Endothelial cell of umbilical vein (primary cell): Measurements from ENCODE around the gene PPP4R4. TPM values are rescaled to one million over a fixed set of nuclear protein-coding genes. Genes with fewer than 3 reads are reported as not detected.

Experiments used
- BruUV-seq: library from RNA; stranded (reverse); fragments of 400-500 nt; replicated peaks from 2 replicates; lab custom pipeline; 2021; lab: Mats Ljungman, UMichigan
- CTCF ChIA-PET: fragments of 300-600, 350-600 bp; sonication (Branson Sonifier 250); formaldehyde crosslinking; loops from one replicate; lab custom pipeline; 2021; ENCODE audit warnings: antibody characterized with exemption, inconsistent platforms; lab: Charles Lee
- POLR2A ChIA-PET: fragments of 300-600, 350-600 bp; sonication (Branson Sonifier 250); formaldehyde crosslinking; loops from one replicate; lab custom pipeline; 2021; ENCODE audit warnings: antibody characterized with exemption, inconsistent platforms; lab: Charles Lee
- DNase-seq: peaks from one replicate; pipeline ENCODE4 v3.0.0-alpha.2; 2011; ENCODE audit warnings: low read depth, low spot score
- FAIRE-seq: peaks from 2 replicates; lab custom pipeline; 2011; peaks lifted over from hg19 to GRCh38; lab: Jason Lieb, UNC
- H2AFZ ChIP-seq: 2 replicates; pipeline ENCODE4 v1.6.0; 2012; ENCODE audit warnings: low read depth, low read length, control low read depth, inconsistent platforms
- H3K27ac ChIP-seq: 2 replicates; pipeline ENCODE4 v1.5.1; 2011; ENCODE audit warnings: low read depth, mild to moderate bottlenecking, control low read depth, low read length, moderate library complexity; ENCODE audit not compliant: insufficient read depth
- H3K27me3 ChIP-seq, 2 experiments: 2 replicates each; pipeline versions ENCODE4 v1.6.0 to v1.6.1; 2011; ENCODE audit warnings: low read length in 2 of 2, mixed read lengths in 1 of 2; ENCODE audit not compliant: control insufficient read depth in 2 of 2, insufficient read depth in 2 of 2
- H3K36me3 ChIP-seq, 2 experiments: 2 replicates in 1 of 2; 3 replicates in 1 of 2; pipeline ENCODE4 v1.5.1; 2011; ENCODE audit warnings: low read length in 2 of 2, mild to moderate bottlenecking in 1 of 2, moderate library complexity in 1 of 2; ENCODE audit not compliant: control insufficient read depth in 2 of 2, insufficient read depth in 2 of 2; ENCODE audit errors: extremely low read depth in 1 of 2
- H3K4me1 ChIP-seq: 3 replicates; pipeline ENCODE4 v1.5.1; 2011; ENCODE audit warnings: mild to moderate bottlenecking, low read length; ENCODE audit not compliant: control insufficient read depth, insufficient read depth; ENCODE audit errors: extremely low read depth
- H3K4me2 ChIP-seq: 2 replicates; pipeline ENCODE4 v1.6.1; 2011; ENCODE audit warnings: low read length, control low read depth, mixed read lengths; ENCODE audit not compliant: insufficient read depth
- H3K4me3 ChIP-seq, 3 experiments: fragments of 200-600 bp in 1 of 3; sonication (generic), shearing (Covaris generic) in 1 of 3; replicated peaks in 1 of 3; 2 replicates each; pipeline ENCODE4 v1.5.1; 2011 to 2016; ENCODE audit warnings: control low read depth in 3 of 3, low read length in 3 of 3, mild to moderate bottlenecking in 2 of 3, inconsistent platforms in 1 of 3, low read depth in 1 of 3, moderate library complexity in 1 of 3; ENCODE audit not compliant: insufficient read depth in 1 of 3
- H3K79me2 ChIP-seq: 2 replicates; pipeline ENCODE4 v1.6.0; 2012; ENCODE audit warnings: low read length, inconsistent platforms; ENCODE audit not compliant: control insufficient read depth, insufficient read depth
- H3K9ac ChIP-seq: replicated peaks from 2 replicates; pipeline ENCODE3; 2011; ENCODE audit warnings: low read length, control low read depth; ENCODE audit not compliant: insufficient read depth; ENCODE audit errors: extremely low read depth
- H3K9me1 ChIP-seq: replicated peaks from 3 replicates; pipeline ENCODE4 v1.6.0; 2011; ENCODE audit warnings: mild to moderate bottlenecking, low read length; ENCODE audit not compliant: control insufficient read depth, insufficient read depth; ENCODE audit errors: extremely low read depth
- H3K9me3 ChIP-seq: replicated peaks from 2 replicates; pipeline ENCODE4 v1.5.1; 2012; ENCODE audit warnings: low read length, inconsistent platforms; ENCODE audit not compliant: control insufficient read depth, insufficient read depth
- H4K20me1 ChIP-seq: replicated peaks from 2 replicates; pipeline ENCODE3; 2011; ENCODE audit warnings: mild to moderate bottlenecking, low read length; ENCODE audit not compliant: control insufficient read depth, insufficient read depth; ENCODE audit errors: extremely low read depth
- FOS ChIP-seq: IDR thresholded peaks from 2 replicates; pipeline ENCODE4 v1.6.1; 2011; ENCODE audit warnings: mild to moderate bottlenecking, low read length, moderate library complexity, borderline replicate concordance; ENCODE audit not compliant: insufficient read depth
- GATA2 ChIP-seq: IDR thresholded peaks from 2 replicates; pipeline ENCODE4 v1.7.0; 2011; ENCODE audit warnings: low read depth, mild to moderate bottlenecking, moderate library complexity, mixed read lengths, low read length; ENCODE audit not compliant: insufficient read length, insufficient read depth
- JUN ChIP-seq: IDR thresholded peaks from 2 replicates; pipeline ENCODE4 v1.6.1; 2011; ENCODE audit warnings: borderline replicate concordance, low read depth; ENCODE audit not compliant: insufficient read length, insufficient read depth
- POLR2A ChIP-seq: IDR thresholded peaks from 2 replicates; pipeline ENCODE4 v1.6.1; 2012; ENCODE audit warnings: low read depth, mild to moderate bottlenecking, control low read depth, low read length
- dilution Hi-C: fragments of 300-500 bp; cut with MboI; formaldehyde crosslinking; loops from one replicate; pipeline ENCODE4 v1.15.0; 2019; ENCODE audit warnings: low sequenced_read_pairs; ENCODE audit not compliant: extremely low pct_ligation_motif_present
- intact Hi-C: fragments of 100-400 bp; cut with micrococcal nuclease; formaldehyde crosslinking; loops from one replicate; pipeline ENCODE4 v1.10.0; 2022
- polyA plus RNA-seq, 4 experiments: library from polyadenylated mRNA; depleted of rRNA in 3 of 4; stranded (reverse) in 3 of 4; unstranded in 1 of 4; fragments of >200 nt; gene quantifications; 2 replicates each; pipeline versions ENCODE4 v1.2.1 to v1.2.3, GENCODE V29; 2011 to 2012; ENCODE audit warnings: missing spikeins in 1 of 4
- total RNA-seq: library from RNA; stranded (reverse); gene quantifications from 2 replicates; pipeline ENCODE4 v1.2.3, GENCODE V29; 2021
- TF ChIP-seq, protein P1 (sequence below): IDR thresholded peaks from 2 replicates; pipeline ENCODE4 v1.6.1; 2011; ENCODE audit not compliant: insufficient read depth, insufficient read length
- TF ChIP-seq, protein P2 (sequence below), 2 donors: IDR thresholded peaks; 1 replicate in 1 of 2; 2 replicates in 1 of 2; pipeline ENCODE4 v1.5.1; 2011; ENCODE audit warnings: low read length in 2 of 2, mild to moderate bottlenecking in 2 of 2, moderate library complexity in 2 of 2, control low read depth in 1 of 2, inconsistent platforms in 1 of 2, low read depth in 1 of 2; ENCODE audit not compliant: insufficient read depth in 1 of 2; ENCODE audit errors: extremely low read depth in 1 of 2

The PPP4R4 gene
- total and polyA plus RNA-seq, 2 donors (not counting 3 experiments of a cell fraction or from before 2014, with no cell fraction given) = not detected

DNA sequence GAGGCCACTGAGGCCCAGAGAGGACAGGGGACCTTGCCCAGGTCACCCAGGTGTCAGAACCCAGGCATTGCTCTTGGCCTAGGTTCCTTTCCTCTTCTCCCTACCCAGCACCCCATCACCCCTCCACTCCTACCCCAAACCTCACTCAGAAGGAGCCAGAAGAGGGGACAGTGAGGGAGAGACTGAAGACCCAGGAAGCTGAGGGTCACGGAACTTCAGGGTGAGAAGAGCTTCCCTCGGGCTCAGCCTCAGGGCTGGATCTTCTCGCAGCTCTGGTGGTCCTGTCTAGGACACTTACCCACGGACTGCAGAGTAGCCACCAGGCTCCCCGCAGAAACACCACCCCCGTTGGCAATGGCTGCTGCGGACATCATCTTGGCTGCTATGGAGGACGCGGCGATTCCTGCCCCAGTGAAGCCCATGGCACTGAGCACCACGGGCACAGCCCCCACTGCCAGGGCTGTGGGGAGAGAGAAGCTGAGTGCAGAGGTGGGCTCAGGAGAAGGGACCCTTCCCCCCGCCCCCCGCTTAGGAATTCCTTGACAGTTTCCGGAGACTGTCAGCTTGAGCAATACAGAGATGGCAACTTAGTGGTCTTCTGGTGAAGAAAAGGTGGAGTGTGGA is 45.8 kb upstream of the PPP4R4 start:
- POLR2A ChIA-PET = interaction anchor here (0.6 to 0.9 kb wide), 3 partner anchors 13 to 44 kb away, joined by 3 read pairs; partner anchors contain the start of gene IFI27
- H2AFZ ChIP-seq = no peak overlapping the region
- peaks cover 9% of the 10 kb centered on the region for H3K4me1 ChIP-seq
- H3K9me3 ChIP-seq = no peaks in the 10 kb centered on the region
- no peaks in the 10 kb centered on the region for H3K27me3 ChIP-seq
- H3K9ac ChIP-seq = no peak overlapping the region
- H3K27ac ChIP-seq = no peak overlapping the region
- BruUV-seq = no TSS peak
- no peak for FAIRE-seq
- H4K20me1 ChIP-seq = no peaks in the 10 kb centered on the region
- no peaks in the 10 kb centered on the region for H3K79me2 ChIP-seq
- CTCF ChIA-PET = interaction anchor here (0.9 to 5.2 kb wide), 9 partner anchors 8 to 421 kb away, joined by 3 to 67 read pairs (median 10); partner anchors contain the start of genes DDX24, IFI27 and IFI27L1
- no peak overlapping the region for H3K4me2 ChIP-seq
- H3K9me1 ChIP-seq = no peaks in the 10 kb centered on the region
- TF ChIP-seq JUN = no peak
- no peak for DNase-seq
- dilution Hi-C loops (no loop called here), intact Hi-C loops (no loop called here)
- H3K36me3 ChIP-seq = no peaks in the 10 kb centered on the region
- no peak overlapping the region for H3K4me3 ChIP-seq

DNA sequence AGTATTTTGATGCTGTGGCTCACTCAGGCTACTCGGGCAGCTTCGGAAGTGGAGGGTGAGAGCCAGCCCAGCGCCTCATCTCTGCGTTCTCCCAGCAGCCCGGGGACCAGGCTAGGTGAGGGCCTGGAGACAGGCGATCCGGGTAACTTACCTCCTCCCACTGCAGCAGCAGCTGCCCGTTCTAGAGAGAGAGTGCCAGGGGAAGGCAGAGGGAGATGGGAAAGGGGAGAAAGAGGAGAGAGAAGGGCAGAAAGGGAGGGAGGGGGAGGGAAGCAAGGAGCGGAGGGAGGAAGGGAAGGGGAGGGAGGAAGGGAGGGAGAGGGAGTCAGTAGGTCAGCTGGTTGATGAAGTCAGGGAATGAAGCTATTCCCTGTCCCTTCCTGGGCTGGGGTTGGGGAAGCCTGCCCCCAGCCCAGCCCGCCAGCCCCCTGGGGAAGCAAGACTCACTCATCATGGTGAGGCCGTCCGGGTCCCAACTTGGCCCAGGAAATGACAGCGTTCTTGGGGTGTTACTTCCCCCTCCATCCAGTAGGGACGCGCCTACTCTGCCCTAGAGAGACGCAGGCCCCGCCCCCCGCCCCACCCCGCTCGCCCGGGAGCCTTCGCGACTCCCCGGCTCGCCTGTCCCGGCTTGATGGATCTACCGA is 44.9 kb upstream of the PPP4R4 start, which contains the start of gene IFI27L2:
Gene IFI27L2, minus strand, starts transcription at position 494 of the 647 bp plus-strand sequence. Its CDS starts 40 bp downstream, at position 454.
- POLR2A ChIA-PET = interaction anchor here (0.6 to 1.4 kb wide), 5 partner anchors 12 to 48 kb away, joined by 3 to 4 read pairs (median 3); partner anchors contain the start of genes DDX24, IFI27 and IFI27L1
- CTCF ChIA-PET = interaction anchor here (0.7 to 5.2 kb wide), 13 partner anchors 7 to 420 kb away, joined by 3 to 67 read pairs (median 6); partner anchors contain the start of genes DDX24, IFI27 and IFI27L1
- DNase-seq = peak; percentile 59

More for the DNA sequence above, 44.9 kb upstream of the PPP4R4 start, which contains the start of gene IFI27L2:
- FAIRE-seq = peak; percentile 55
- Histone ChIP-seq H3K9ac (peak within 1 kb of the TSS; percentile 24), H3K9me3 (no peaks in the 10 kb centered on the region), H3K4me2 (peak within 1 kb of the TSS; percentile 91), H2AFZ (peak within 1 kb of the TSS; percentile 93), H3K27ac (no peak within 1 kb of the TSS), H3K4me3 (peak within 1 kb of the TSS; percentile 27 to 67 (median 45)), H3K4me1 (peaks cover 9% of the 10 kb centered on the region), H3K36me3 (no peaks in the 10 kb centered on the region), H3K27me3 (peaks cover 0 to 5% of the 10 kb centered on the region in 2 experiments), H3K9me1 (no peaks in the 10 kb centered on the region), H3K79me2 (no peaks in the 10 kb centered on the region), H4K20me1 (no peaks in the 10 kb centered on the region)
- dilution Hi-C loops = no loop called here
- intact Hi-C loops = no loop called here
- BruUV-seq = no TSS peak
- TF ChIP-seq FOS = no peak
- TF ChIP-seq, protein P1, sequence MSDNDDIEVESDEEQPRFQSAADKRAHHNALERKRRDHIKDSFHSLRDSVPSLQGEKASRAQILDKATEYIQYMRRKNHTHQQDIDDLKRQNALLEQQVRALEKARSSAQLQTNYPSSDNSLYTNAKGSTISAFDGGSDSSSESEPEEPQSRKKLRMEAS = no peak
- TF ChIP-seq, protein P2, sequence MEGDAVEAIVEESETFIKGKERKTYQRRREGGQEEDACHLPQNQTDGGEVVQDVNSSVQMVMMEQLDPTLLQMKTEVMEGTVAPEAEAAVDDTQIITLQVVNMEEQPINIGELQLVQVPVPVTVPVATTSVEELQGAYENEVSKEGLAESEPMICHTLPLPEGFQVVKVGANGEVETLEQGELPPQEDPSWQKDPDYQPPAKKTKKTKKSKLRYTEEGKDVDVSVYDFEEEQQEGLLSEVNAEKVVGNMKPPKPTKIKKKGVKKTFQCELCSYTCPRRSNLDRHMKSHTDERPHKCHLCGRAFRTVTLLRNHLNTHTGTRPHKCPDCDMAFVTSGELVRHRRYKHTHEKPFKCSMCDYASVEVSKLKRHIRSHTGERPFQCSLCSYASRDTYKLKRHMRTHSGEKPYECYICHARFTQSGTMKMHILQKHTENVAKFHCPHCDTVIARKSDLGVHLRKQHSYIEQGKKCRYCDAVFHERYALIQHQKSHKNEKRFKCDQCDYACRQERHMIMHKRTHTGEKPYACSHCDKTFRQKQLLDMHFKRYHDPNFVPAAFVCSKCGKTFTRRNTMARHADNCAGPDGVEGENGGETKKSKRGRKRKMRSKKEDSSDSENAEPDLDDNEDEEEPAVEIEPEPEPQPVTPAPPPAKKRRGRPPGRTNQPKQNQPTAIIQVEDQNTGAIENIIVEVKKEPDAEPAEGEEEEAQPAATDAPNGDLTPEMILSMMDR (IDR thresholded peaks at IDR 0.05; ENCODE audit: extremely low read depth in 1 of 2, insufficient read depth in 1 of 2, low read depth in 1 of 2, low read length in 2 of 2) = peak in 1 of 2 donors; percentile 20
- no peak for TF ChIP-seq GATA2
- no peak for TF ChIP-seq POLR2A
